CD4-positive, alpha-beta T cell treated with Interleukin-6 for 4 hours (primary cell): ENCODE measurements around the gene SH3D21.

Source experiments
- DNase-seq: peaks from one replicate; pipeline ENCODE4 v3.0.0-alpha.2; 2020; ENCODE audit warnings: mixed read lengths

SH3D21 gene

GRCh38 chr1:36339215-36339614 lies 33.0 kb downstream of the SH3D21 start:
- DNase-seq, result no peak

GRCh38 chr1:36339615-36340014 lies 33.4 kb downstream of the SH3D21 start:
- DNase-seq, result no peak

GRCh38 chr1:36341626-36342320 lies 35.6 kb downstream of the SH3D21 start:
- no peak for DNase-seq

GRCh38 chr1:36342426-36343185 lies 36.4 kb downstream of the SH3D21 start:
- DNase-seq, result peak; percentile 79

GRCh38 chr1:36343651-36344394 lies 37.7 kb downstream of the SH3D21 start:
- DNase-seq, result no peak

DNA sequence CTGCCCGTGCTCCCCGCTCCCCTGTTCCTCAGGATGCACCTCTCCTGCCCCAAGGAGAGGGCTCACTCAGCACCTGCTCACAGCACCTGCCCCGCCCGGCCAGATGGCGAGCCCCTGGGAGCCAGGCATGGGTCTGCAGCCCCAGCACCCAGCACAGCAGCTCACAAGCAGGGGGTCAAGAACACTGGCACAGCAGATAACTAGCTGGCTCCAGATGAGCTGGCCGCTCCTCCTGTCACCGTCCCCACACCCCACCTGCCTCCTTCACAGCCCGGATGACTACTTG lies 38.2 kb downstream of the SH3D21 start:
- no peak for DNase-seq

GRCh38 chr1:36345353-36345752 lies 39.2 kb downstream of the SH3D21 start:
- no peak for DNase-seq

DNA sequence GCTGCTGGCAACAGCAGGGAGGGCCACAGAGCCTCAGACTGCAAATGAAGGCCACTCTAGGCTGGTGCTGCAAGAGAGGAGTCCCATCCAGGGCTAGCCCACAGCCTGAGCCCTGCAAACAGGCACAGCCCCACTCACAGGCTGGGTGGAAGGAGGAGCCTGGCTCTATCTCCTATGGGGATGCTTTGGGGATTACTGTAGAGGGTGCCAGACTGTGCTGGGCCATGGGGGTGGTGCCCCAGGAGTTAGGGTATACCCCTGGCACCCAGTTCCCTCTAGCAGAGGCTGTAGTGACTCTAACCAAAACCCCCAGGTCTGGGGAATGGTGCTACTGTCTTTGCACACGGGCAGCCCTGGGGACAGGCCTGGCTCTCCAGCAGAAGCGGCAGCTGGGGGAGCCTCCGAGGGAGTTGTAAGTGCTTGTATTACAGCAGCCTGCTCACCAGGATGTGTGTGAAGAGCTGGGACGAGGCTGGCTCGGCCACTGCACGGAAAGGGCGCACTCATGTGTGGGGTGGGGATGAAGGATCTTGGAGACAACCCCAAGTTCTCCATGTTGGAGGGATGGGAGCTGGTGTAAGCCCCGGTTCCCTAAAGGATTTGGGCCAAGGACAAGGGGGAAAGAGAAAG lies 40.7 kb downstream of the SH3D21 start:
- DNase-seq, result no peak

DNA sequence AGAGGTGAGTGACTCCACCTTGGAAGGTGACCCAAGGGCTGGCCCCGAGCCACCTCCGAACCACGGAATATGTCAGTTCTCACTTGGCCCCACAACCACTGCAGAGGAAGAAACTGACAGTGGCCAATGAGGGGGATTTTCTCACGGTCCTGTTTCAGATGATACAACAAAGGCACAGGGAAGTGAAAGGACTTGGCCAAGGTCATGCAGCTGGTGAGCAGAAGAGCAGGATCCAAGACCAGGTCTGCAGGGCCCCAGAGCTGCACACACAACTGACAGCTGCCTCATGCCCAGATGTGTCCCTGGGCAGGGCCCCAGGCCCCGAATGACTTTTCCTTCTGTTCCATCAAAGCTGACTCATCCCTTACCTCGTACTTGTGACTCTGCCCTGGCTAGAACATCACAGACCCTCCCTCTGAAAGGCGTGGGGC lies 43.1 kb downstream of the SH3D21 start:
- no peak for DNase-seq

GRCh38 chr1:36349839-36350238 lies 43.7 kb downstream of the SH3D21 start:
- no peak for DNase-seq

- DNase-seq, result peak; percentile 54
Measured at GRCh38 chr1:36350659-36351226, 44.6 kb downstream of the SH3D21 start.

DNA sequence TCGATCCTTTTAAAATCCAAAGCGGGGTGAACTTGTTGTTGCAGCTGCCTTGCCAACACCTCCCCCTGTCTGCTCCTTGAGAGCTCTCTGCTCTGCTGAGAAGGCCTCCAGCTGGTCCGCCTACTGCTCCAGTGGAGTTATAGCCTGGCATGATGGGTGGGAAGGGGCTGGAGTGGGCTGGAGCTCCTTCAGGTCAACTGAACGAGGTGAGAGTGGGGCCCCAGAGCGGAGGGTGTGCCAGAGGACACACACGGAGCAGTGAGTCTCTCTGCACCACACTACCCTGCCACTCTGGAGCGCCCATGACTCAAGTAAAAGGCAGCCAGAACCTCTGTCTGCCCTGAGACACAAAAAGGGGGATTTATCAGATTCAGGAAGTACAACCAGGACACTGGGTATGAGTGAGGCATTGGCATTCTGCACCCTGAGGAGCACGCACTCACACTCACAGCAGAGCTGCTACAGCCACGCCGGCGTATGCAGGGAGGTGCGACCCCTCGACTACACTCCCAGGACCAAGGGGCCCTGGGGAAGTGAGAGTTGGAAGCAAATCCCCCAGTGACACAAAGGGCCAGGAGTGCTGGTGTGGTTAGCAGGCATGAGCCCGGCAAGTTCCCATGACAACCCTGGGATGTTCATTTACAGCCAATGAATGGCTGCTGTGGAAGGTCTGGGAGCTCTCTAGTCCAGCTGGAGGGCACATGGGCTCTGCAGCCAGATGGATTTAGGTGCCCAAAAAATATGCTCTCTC lies 45.2 kb downstream of the SH3D21 start:
- no peak for DNase-seq

- DNase-seq, result no peak
Measured at GRCh38 chr1:36352125-36352909, 46.1 kb downstream of the SH3D21 start.

DNA sequence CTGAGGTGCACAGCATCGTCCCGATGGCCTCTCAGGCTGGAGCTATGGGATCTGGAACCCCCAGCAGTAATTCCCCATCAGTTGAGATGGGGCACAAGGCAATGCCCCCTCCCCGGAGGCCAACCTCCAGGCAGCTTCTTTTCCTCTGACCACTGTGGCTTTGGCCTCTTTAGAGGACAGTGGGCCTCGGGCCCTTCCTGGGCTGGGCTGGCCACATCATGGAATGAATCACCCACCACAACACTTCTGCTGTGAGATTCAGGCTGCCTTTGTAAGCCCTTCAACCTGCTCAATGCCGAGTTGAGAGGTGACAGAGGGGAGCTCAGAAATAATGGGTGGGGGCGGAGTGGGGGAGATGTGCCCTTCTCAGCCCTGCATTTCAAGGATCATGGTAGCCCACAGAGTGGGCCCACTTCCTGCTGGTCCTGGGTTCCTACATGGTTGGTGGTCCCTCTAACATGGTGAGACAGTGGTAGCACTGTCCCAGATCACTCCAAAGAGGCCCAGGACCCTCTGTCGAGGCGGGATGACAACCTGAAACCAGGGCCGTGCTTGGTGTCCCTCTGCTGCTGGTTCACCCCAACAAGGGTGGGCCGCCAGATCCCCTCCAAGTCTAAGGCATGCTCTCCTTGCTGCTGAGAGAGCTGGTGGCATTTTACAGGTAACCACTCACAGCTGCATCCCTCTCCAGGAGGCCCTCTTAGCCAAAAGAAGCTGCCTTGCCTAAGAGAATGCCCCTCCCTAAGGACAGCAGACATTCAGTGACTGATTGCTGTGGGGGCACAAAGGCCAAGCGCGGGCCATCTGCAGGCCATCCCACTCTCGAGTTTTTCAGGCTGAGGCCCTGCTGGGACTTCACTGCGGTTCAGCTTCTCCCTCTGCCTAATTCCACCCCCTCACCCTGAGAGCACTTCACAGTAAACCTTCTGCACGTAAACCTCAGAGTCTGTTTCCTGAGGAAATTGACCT lies 47.0 kb downstream of the SH3D21 start:
- no peak for DNase-seq

- DNase-seq, result no peak
Measured at GRCh38 chr1:36354486-36354885, 48.3 kb downstream of the SH3D21 start.

GRCh38 chr1:36355811-36356210 lies 49.6 kb downstream of the SH3D21 start:
- no peak for DNase-seq

GRCh38 chr1:36358514-36359084 lies 52.4 kb downstream of the SH3D21 start:
- no peak for DNase-seq

- no peak for DNase-seq
Measured at GRCh38 chr1:36359383-36359782, 53.2 kb downstream of the SH3D21 start.

DNA sequence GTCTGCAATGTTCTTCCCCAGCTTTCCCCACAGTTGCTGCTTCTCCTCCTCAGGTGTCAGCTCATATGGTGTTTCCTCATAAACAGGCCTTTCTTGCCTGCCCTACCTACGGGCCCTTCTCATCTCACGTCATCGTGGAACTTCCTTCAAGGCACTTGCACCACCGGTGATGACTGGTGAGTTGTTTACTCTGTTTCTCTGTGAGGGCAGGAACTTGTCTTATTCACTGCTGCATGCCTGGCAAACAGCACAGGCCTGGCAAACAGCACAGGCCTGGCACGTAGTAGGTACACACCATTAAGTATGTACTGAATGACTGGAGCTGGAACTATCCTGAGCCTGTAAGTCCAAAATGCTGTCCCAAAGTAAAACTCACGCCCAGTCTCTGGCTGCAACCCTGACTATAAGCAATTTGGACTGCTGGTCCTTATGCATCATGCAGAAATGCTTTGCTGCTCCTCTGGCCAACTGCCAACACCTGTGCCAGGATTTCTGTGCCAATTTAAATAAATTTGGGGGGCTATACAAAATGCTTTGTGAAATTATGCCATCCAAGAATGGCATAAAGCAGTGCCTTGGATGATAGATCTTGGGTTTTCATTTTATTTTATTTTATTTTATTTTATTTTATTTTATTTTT lies 53.9 kb downstream of the SH3D21 start:
- DNase-seq, result peak; percentile 56
